ENCODE measurements around the gene FEN1.

Gene FEN1

GRCh38 chr11:61775606-61776554 is 16.8 kb upstream of the FEN1 start:
- no peak for DNase-seq (ENCODE audit: low spot score)

GRCh38 chr11:61776561-61777075 is 16.1 kb upstream of the FEN1 start:
- peak; percentile 85 for DNase-seq (ENCODE audit: low spot score)

- DNase-seq (ENCODE audit: low spot score): peak; percentile 40
Measured at GRCh38 chr11:61777234-61778090, 15.2 kb upstream of the FEN1 start.

GRCh38 chr11:61778357-61778886 is 14.3 kb upstream of the FEN1 start:
- no peak for DNase-seq (ENCODE audit: low spot score)

- DNase-seq (ENCODE audit: low spot score): no peak
Measured at GRCh38 chr11:61778920-61779650, 13.6 kb upstream of the FEN1 start.

GRCh38 chr11:61779666-61780525 is 12.8 kb upstream of the FEN1 start:
- DNase-seq (ENCODE audit: low spot score): no peak

GRCh38 chr11:61780581-61781162 is 12.0 kb upstream of the FEN1 start:
- no peak for DNase-seq (ENCODE audit: low spot score)

- no peak for DNase-seq (ENCODE audit: low spot score)
Measured at GRCh38 chr11:61781585-61781984, 11.1 kb upstream of the FEN1 start.

GRCh38 chr11:61782299-61782698 is 10.4 kb upstream of the FEN1 start:
- no peak for DNase-seq (ENCODE audit: low spot score)

- no peak for DNase-seq (ENCODE audit: low spot score)
Measured at GRCh38 chr11:61782841-61783240, 9.9 kb upstream of the FEN1 start.

- peak; percentile 31 for DNase-seq (ENCODE audit: low spot score)
Measured at GRCh38 chr11:61783717-61784505, 8.8 kb upstream of the FEN1 start.

- DNase-seq (ENCODE audit: low spot score): no peak
Measured at GRCh38 chr11:61784506-61784805, 8.3 kb upstream of the FEN1 start.

GRCh38 chr11:61785837-61786402 is 6.8 kb upstream of the FEN1 start:
- no peak for DNase-seq (ENCODE audit: low spot score)

GRCh38 chr11:61787928-61788491 is 4.7 kb upstream of the FEN1 start:
- no peak for DNase-seq (ENCODE audit: low spot score)

GRCh38 chr11:61791737-61792309 is 888 bp upstream of the FEN1 start:
- peak; percentile 89 for DNase-seq (ENCODE audit: low spot score)

- DNase-seq (ENCODE audit: low spot score): no peak
Measured at GRCh38 chr11:61793083-61793828, 545 bp downstream of the FEN1 start.

- no peak for DNase-seq (ENCODE audit: low spot score)
Measured at GRCh38 chr11:61793829-61794204, 1.1 kb downstream of the FEN1 start.

- no peak for DNase-seq (ENCODE audit: low spot score)
Measured at GRCh38 chr11:61794579-61794978, 1.9 kb downstream of the FEN1 start.

All from AG08395 (cell line).